ENCODE data around the gene PITPNM3. TPM values are rescaled to one million over a fixed set of nuclear protein-coding genes. Genes with fewer than 3 reads are reported as not detected.

The PITPNM3 gene
- total RNA-seq, 1 donor from 2014 or later: 1.4 TPM

DNA sequence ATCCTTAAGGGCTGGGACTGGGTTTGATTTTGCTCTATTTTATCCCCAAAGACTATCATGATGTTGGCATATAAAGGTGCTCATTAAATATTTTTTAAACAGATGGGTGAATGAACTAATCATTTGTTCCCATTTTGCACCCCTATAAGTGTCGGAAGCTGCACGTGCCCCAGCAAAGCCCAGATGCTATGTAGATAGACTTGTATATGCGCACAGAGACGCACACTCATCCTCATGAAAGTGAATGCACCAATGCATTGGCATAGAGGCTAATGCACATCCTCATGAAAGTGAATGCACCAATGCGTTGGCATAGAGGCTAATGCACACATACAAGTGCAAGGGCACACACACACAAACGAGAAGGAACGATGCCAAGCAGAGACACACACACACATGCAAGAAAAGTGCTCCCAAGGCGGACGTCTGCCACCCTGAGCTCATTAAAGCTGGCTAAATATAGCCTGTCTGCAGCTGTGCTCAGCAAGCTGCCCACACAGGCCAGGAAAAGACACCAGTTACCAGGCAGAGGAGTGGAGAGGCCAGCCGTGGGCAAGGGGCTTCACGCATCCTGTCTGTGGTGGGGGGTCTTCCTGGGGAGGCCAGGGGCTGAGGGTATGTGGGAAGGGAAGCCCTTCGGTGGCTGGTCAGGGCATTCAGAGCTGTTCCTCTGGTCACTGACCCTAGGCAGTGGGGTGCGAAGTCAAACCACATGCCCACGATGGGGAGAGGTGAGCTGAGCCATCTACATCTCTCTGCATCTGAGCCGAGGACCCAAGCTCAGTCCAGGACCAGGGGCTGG, 59.5 kb downstream of the PITPNM3 start:
- peak overlapping the region; percentile 71 for H3K4me3 Mint-ChIP-seq (ENCODE audit: unreplicated experiment)
- peak overlapping the region; percentile 45 for H3K27ac Mint-ChIP-seq (ENCODE audit: unreplicated experiment)
- no peaks in the 10 kb centered on the region for H3K36me3 Mint-ChIP-seq (ENCODE audit: unreplicated experiment)
- peaks cover 12% of the 10 kb centered on the region for H3K27me3 Mint-ChIP-seq (ENCODE audit: unreplicated experiment)
- peak; percentile 55 for DNase-seq
- H3K9me3 Mint-ChIP-seq (ENCODE audit: unreplicated experiment): peaks cover 17% of the 10 kb centered on the region
- H3K4me1 Mint-ChIP-seq (ENCODE audit: low read depth, unreplicated experiment): peaks cover 20% of the 10 kb centered on the region
- no peak for TF ChIP-seq CTCF (IDR thresholded peaks at IDR 0.05; ENCODE audit: partially characterized antibody, unreplicated experiment)

GRCh38 chr17:6496116-6496481, 60.3 kb downstream of the PITPNM3 start:
- Mint-ChIP-seq H3K27me3 (ENCODE audit: unreplicated experiment) (peaks cover 12% of the 10 kb centered on the region), H3K4me1 (ENCODE audit: low read depth, unreplicated experiment) (peaks cover 20% of the 10 kb centered on the region), H3K4me3 (ENCODE audit: unreplicated experiment) (peak overlapping the region; percentile 71), H3K9me3 (ENCODE audit: unreplicated experiment) (peaks cover 14% of the 10 kb centered on the region), H3K36me3 (ENCODE audit: unreplicated experiment) (no peaks in the 10 kb centered on the region), H3K27ac (ENCODE audit: unreplicated experiment) (peak overlapping the region; percentile 45)
- peak; percentile 51 for DNase-seq
- TF ChIP-seq CTCF (IDR thresholded peaks at IDR 0.05; ENCODE audit: partially characterized antibody, unreplicated experiment): no peak

- Mint-ChIP-seq H3K27me3 (ENCODE audit: unreplicated experiment) (peaks cover 12% of the 10 kb centered on the region), H3K4me1 (ENCODE audit: low read depth, unreplicated experiment) (peaks cover 20% of the 10 kb centered on the region), H3K27ac (ENCODE audit: unreplicated experiment) (no peak overlapping the region), H3K36me3 (ENCODE audit: unreplicated experiment) (no peaks in the 10 kb centered on the region), H3K4me3 (ENCODE audit: unreplicated experiment) (no peak overlapping the region), H3K9me3 (ENCODE audit: unreplicated experiment) (peaks cover 14% of the 10 kb centered on the region)
- peak; percentile 10 for TF ChIP-seq CTCF (IDR thresholded peaks at IDR 0.05; ENCODE audit: partially characterized antibody, unreplicated experiment)
- no peak for DNase-seq
Measured at GRCh38 chr17:6495450-6496115, 60.8 kb downstream of the PITPNM3 start.

DNA sequence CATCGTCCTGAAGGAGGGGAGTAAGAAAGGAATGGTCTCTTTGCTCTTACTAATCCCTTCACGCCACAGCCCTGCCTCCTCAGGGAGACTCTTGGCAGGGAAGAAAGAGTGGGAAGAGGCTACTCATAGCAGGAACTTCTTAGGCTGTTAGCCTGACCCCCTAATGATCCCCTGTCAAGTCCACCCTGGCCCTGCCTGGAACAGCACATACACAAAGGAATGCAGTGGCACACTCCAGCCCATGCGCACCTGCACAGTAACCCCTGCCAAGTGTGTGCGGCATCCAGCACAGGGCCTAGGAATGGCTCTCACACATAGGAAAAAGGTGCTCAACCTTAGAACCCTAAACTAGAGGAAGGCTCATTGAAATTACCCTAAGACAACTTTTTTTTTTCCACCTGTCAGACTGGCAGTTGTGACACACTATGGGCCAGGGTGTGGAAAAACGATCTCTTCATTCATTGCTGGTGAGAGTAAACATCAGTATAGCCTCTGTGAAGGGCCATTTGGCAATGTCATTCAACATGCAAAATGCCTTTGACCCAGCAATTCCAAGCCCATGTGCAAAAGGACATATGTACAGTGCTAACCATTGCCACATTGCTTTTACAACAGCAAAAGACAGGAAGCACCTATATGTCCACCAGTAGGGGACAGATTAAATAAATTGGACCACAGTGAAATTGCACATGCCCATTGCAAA, 62.0 kb downstream of the PITPNM3 start:
- H3K9me3 Mint-ChIP-seq (ENCODE audit: unreplicated experiment): peaks cover 14% of the 10 kb centered on the region
- H3K27ac Mint-ChIP-seq (ENCODE audit: unreplicated experiment): no peak overlapping the region
- no peak overlapping the region for H3K4me3 Mint-ChIP-seq (ENCODE audit: unreplicated experiment)
- no peaks in the 10 kb centered on the region for H3K36me3 Mint-ChIP-seq (ENCODE audit: unreplicated experiment)
- no peak for TF ChIP-seq CTCF (IDR thresholded peaks at IDR 0.05; ENCODE audit: partially characterized antibody, unreplicated experiment)
- H3K27me3 Mint-ChIP-seq (ENCODE audit: unreplicated experiment): peaks cover 12% of the 10 kb centered on the region
- DNase-seq: no peak
- H3K4me1 Mint-ChIP-seq (ENCODE audit: low read depth, unreplicated experiment): peaks cover 20% of the 10 kb centered on the region
